HEK293 (cell line): Measurements from ENCODE around the gene PPP2R1B.

Experiments
- EGR2 ChIP-seq: fragments of 450-650 bp; formaldehyde crosslinking; IDR thresholded peaks from 2 replicates; pipeline ENCODE4 v1.5.1; 2016; ENCODE audit warnings: low read depth, missing biosample characterization, missing genetic modification characterization
- ELK4 ChIP-seq: IDR thresholded peaks from 2 replicates; pipeline ENCODE4 v1.6.1; 2011; ENCODE audit warnings: mild to moderate bottlenecking, low read depth, low read length, borderline replicate concordance
- KLF17 ChIP-seq: fragments of 450-650 bp; formaldehyde crosslinking; IDR thresholded peaks from 2 replicates; pipeline ENCODE4 v1.5.1; 2016; ENCODE audit warnings: missing biosample characterization, missing genetic modification characterization
- MZF1 ChIP-seq: fragments of 450-650 bp; formaldehyde crosslinking; IDR thresholded peaks from 2 replicates; pipeline ENCODE4 v1.5.1; 2017; ENCODE audit warnings: missing biosample characterization, missing genetic modification characterization, borderline replicate concordance
- OSR2 ChIP-seq: fragments of 450-650 bp; formaldehyde crosslinking; IDR thresholded peaks from 2 replicates; pipeline ENCODE4 v1.5.1; 2016; ENCODE audit warnings: missing biosample characterization, missing genetic modification characterization
- PATZ1 ChIP-seq: fragments of 450-650 bp; formaldehyde crosslinking; IDR thresholded peaks from 2 replicates; pipeline ENCODE4 v1.5.1; 2016; ENCODE audit warnings: missing biosample characterization, missing genetic modification characterization
- SETDB1 ChIP-seq: IDR thresholded peaks from one replicate; pipeline ENCODE4 v1.6.1; 2017; ENCODE audit warnings: mild to moderate bottlenecking, low read length, moderate library complexity, mixed read lengths; ENCODE audit not compliant: insufficient read length
- YY1 ChIP-seq: fragments of 450-650 bp; formaldehyde crosslinking; IDR thresholded peaks from 2 replicates; pipeline ENCODE4 v1.5.1; 2018; ENCODE audit warnings: missing biosample characterization, missing genetic modification characterization
- ZBTB49 ChIP-seq: fragments of 450-650 bp; formaldehyde crosslinking; IDR thresholded peaks from 2 replicates; pipeline ENCODE4 v1.5.1; 2016; ENCODE audit warnings: missing biosample characterization, missing genetic modification characterization, low read depth
- ZBTB7A ChIP-seq: fragments of 450-650 bp; formaldehyde crosslinking; IDR thresholded peaks from 2 replicates; pipeline ENCODE4 v1.5.1; 2016; ENCODE audit warnings: low read depth, missing biosample characterization, missing genetic modification characterization
- ZFHX2 ChIP-seq: fragments of 450-650 bp; formaldehyde crosslinking; conservative IDR thresholded peaks from 2 replicates; pipeline ENCODE4 v1.5.1; 2016; ENCODE audit warnings: missing biosample characterization, missing genetic modification characterization
- ZFP37 ChIP-seq: fragments of 450-650 bp; formaldehyde crosslinking; IDR thresholded peaks from 2 replicates; pipeline ENCODE4 v1.5.1; 2016; ENCODE audit warnings: missing biosample characterization, missing genetic modification characterization
- ZFP69B ChIP-seq: fragments of 450-650 bp; formaldehyde crosslinking; IDR thresholded peaks from 2 replicates; pipeline ENCODE4 v1.5.1; 2016; ENCODE audit warnings: missing biosample characterization, missing genetic modification characterization
- ZIC2 ChIP-seq: fragments of 450-650 bp; formaldehyde crosslinking; IDR thresholded peaks from 2 replicates; pipeline ENCODE4 v1.5.1; 2016; ENCODE audit warnings: missing biosample characterization, missing genetic modification characterization
- ZNF112 ChIP-seq: fragments of 450-650 bp; formaldehyde crosslinking; IDR thresholded peaks from 2 replicates; pipeline ENCODE4 v1.5.0; 2017; ENCODE audit warnings: missing biosample characterization, missing genetic modification characterization
- ZNF121 ChIP-seq: fragments of 450-650 bp; formaldehyde crosslinking; IDR thresholded peaks from 2 replicates; pipeline ENCODE4 v1.5.1; 2016; ENCODE audit warnings: missing biosample characterization, missing genetic modification characterization
- ZNF133 ChIP-seq: fragments of 450-650 bp; formaldehyde crosslinking; IDR thresholded peaks from 2 replicates; pipeline ENCODE4 v1.5.1; 2016; ENCODE audit warnings: missing biosample characterization, missing genetic modification characterization
- ZNF140 ChIP-seq: fragments of 450-650 bp; formaldehyde crosslinking; IDR thresholded peaks from 2 replicates; pipeline ENCODE4 v1.5.1; 2016; ENCODE audit warnings: missing biosample characterization, missing genetic modification characterization
- ZNF274 ChIP-seq, 2 experiments: fragments of 200-500 bp in 1 of 2; fragments of 450-650 bp in 1 of 2; sonication (Bioruptor generic) in 1 of 2; formaldehyde crosslinking in 1 of 2; IDR thresholded peaks; 2 replicates each; pipeline versions ENCODE4 v1.5.1 to v1.6.1; 2014 to 2016; ENCODE audit warnings: borderline replicate concordance in 1 of 2, inconsistent platforms in 1 of 2, low read length in 1 of 2, missing biosample characterization in 1 of 2, missing genetic modification characterization in 1 of 2
- ZNF292 ChIP-seq: fragments of 450-650 bp; formaldehyde crosslinking; IDR thresholded peaks from 2 replicates; pipeline ENCODE4 v1.5.1; 2016; ENCODE audit warnings: low read depth, missing biosample characterization, missing genetic modification characterization, borderline replicate concordance
- ZNF324 ChIP-seq: fragments of 450-650 bp; formaldehyde crosslinking; IDR thresholded peaks from 2 replicates; pipeline ENCODE4 v1.5.1; 2016; ENCODE audit warnings: missing biosample characterization, missing genetic modification characterization
- ZNF362 ChIP-seq: fragments of 450-650 bp; formaldehyde crosslinking; IDR thresholded peaks from 2 replicates; pipeline ENCODE4 v1.5.1; 2016; ENCODE audit warnings: missing biosample characterization, missing genetic modification characterization
- ZNF544 ChIP-seq: fragments of 450-650 bp; formaldehyde crosslinking; IDR thresholded peaks from 2 replicates; pipeline ENCODE4 v1.5.0; 2017; ENCODE audit warnings: missing biosample characterization, missing genetic modification characterization
- ZNF624 ChIP-seq: fragments of 450-650 bp; formaldehyde crosslinking; IDR thresholded peaks from 2 replicates; pipeline ENCODE4 v1.5.1; 2017; ENCODE audit warnings: missing biosample characterization, missing genetic modification characterization
- ZNF664 ChIP-seq: fragments of 450-650 bp; formaldehyde crosslinking; IDR thresholded peaks from 2 replicates; pipeline ENCODE4 v1.5.1; 2016; ENCODE audit warnings: missing biosample characterization, missing genetic modification characterization
- ZNF776 ChIP-seq: fragments of 450-650 bp; formaldehyde crosslinking; IDR thresholded peaks from 2 replicates; pipeline ENCODE4 v1.5.0; 2017; ENCODE audit warnings: missing biosample characterization, missing genetic modification characterization, borderline replicate concordance
- ZNF830 ChIP-seq: fragments of 450-650 bp; IDR thresholded peaks from 2 replicates; pipeline ENCODE4 v1.5.0; 2018; ENCODE audit warnings: missing biosample characterization, missing genetic modification characterization, low read depth, mild to moderate bottlenecking, moderate library complexity
- ZSCAN30 ChIP-seq: fragments of 450-650 bp; IDR thresholded peaks from 2 replicates; pipeline ENCODE4 v1.5.1; 2018; ENCODE audit warnings: missing biosample characterization, mild to moderate bottlenecking, missing genetic modification characterization, moderate library complexity
- ZSCAN4 ChIP-seq: fragments of 450-650 bp; formaldehyde crosslinking; IDR thresholded peaks from 2 replicates; pipeline ENCODE4 v1.5.1; 2017; ENCODE audit warnings: missing biosample characterization, missing genetic modification characterization

Gene PPP2R1B

GRCh38 chr11:111735262-111736116, 30.7 kb downstream of the PPP2R1B start (continued):
- TF ChIP-seq MZF1 (tag by site-specific recombination) = no peak
- no peak for TF ChIP-seq ZNF112 (tag by site-specific recombination)
- no peak for TF ChIP-seq ZBTB7A
- no peak for TF ChIP-seq EGR2 (tag by site-specific recombination)
- no peak for TF ChIP-seq ZNF544 (tag by site-specific recombination)
- TF ChIP-seq ZNF324 = peak; percentile 42; the same call in 1 of the 2 replicates
- no peak for TF ChIP-seq ZNF362 (tag by site-specific recombination)
- TF ChIP-seq ZBTB49 = no peak
- no peak for TF ChIP-seq ZNF830
- no peak for TF ChIP-seq ZSCAN4 (tag by site-specific recombination)
- no peak for TF ChIP-seq ZNF624
- no peak for TF ChIP-seq ZNF274 (IDR thresholded peaks at IDR 0.05; ENCODE audit: low read length)
- TF ChIP-seq ZNF274 (tag by site-specific recombination; IDR thresholded peaks at IDR 0.05; ENCODE audit: borderline replicate concordance) = no peak
- TF ChIP-seq ZFHX2 (tag by site-specific recombination) = 0 out of 2 replicates have a peak, but pooled peaks have one; percentile 11
- TF ChIP-seq ZIC2 = peak; percentile 50; the same call in 1 of the 2 replicates
- no peak; the same call in 1 of the 2 replicates for TF ChIP-seq ZFP37 (tag by site-specific recombination)
- TF ChIP-seq OSR2 = peak; percentile 69
- TF ChIP-seq ZNF292 = no peak
- TF ChIP-seq PATZ1 (tag by site-specific recombination) = peak; percentile 41; the same call in 1 of the 2 replicates
- no peak for TF ChIP-seq ZNF776
- peak; percentile 34; the same call in 1 of the 2 replicates for TF ChIP-seq KLF17 (tag by site-specific recombination)
- no peak for TF ChIP-seq YY1 (tag by site-specific recombination)
- TF ChIP-seq ZNF121 (tag by site-specific recombination) = no peak
- peak; percentile 55; the same call in 1 of the 2 replicates for TF ChIP-seq ZNF664 (tag by site-specific recombination)
- no peak for TF ChIP-seq ZNF133 (tag by site-specific recombination)
- TF ChIP-seq ZNF140 (tag by site-specific recombination) = no peak
- TF ChIP-seq ZFP69B (tag by site-specific recombination) = peak; percentile 92
- no peak for TF ChIP-seq SETDB1
- peak; percentile 81 for TF ChIP-seq ZSCAN30 (tag by site-specific recombination)
- no peak for TF ChIP-seq ELK4
